GM12872 (cell line): Measurements from ENCODE around the gene GABBR2.

Experiments used
- CTCF ChIP-seq: IDR thresholded peaks from 3 replicates; pipeline ENCODE4 v1.5.1; 2011; ENCODE audit warnings: low read depth, mild to moderate bottlenecking, low read length, moderate library complexity; ENCODE audit not compliant: insufficient read depth

Gene GABBR2

GRCh38 chr9:98545021-98545420 is 163.7 kb downstream of the GABBR2 start:
- TF ChIP-seq CTCF = no peak

- TF ChIP-seq CTCF = no peak
Measured at GRCh38 chr9:98541684-98542230, 167.0 kb downstream of the GABBR2 start.

- TF ChIP-seq CTCF = no peak
Measured at GRCh38 chr9:98540476-98540875, 168.3 kb downstream of the GABBR2 start.

DNA sequence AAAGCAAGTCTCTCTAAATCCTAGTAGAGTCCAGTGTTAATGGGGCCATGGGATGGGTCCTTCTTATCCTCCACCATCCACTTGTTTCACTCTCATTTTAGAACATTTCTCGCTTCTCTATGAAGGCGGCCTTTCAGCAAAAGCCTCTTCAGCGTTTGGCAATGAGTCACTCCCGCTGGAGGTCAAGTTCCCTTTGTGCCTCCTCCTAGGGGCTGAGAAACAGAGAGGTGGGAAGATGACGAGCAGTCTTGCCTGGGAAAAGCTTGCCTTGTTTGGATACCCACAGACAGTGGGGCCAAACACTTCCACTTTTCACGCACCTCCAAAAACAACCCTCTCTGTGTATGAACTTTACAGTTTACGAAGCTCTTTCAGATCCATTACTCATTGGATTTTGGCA is 168.8 kb downstream of the GABBR2 start:
- no peak for TF ChIP-seq CTCF

- no peak for TF ChIP-seq CTCF
Measured at GRCh38 chr9:98538626-98539031, 170.1 kb downstream of the GABBR2 start.

- no peak for TF ChIP-seq CTCF
Measured at GRCh38 chr9:98538203-98538602, 170.5 kb downstream of the GABBR2 start.

- TF ChIP-seq CTCF = peak; percentile 81
Measured at GRCh38 chr9:98536542-98537173, 172.1 kb downstream of the GABBR2 start.
